ENCODE data around the gene PCDHA5.

DNA sequence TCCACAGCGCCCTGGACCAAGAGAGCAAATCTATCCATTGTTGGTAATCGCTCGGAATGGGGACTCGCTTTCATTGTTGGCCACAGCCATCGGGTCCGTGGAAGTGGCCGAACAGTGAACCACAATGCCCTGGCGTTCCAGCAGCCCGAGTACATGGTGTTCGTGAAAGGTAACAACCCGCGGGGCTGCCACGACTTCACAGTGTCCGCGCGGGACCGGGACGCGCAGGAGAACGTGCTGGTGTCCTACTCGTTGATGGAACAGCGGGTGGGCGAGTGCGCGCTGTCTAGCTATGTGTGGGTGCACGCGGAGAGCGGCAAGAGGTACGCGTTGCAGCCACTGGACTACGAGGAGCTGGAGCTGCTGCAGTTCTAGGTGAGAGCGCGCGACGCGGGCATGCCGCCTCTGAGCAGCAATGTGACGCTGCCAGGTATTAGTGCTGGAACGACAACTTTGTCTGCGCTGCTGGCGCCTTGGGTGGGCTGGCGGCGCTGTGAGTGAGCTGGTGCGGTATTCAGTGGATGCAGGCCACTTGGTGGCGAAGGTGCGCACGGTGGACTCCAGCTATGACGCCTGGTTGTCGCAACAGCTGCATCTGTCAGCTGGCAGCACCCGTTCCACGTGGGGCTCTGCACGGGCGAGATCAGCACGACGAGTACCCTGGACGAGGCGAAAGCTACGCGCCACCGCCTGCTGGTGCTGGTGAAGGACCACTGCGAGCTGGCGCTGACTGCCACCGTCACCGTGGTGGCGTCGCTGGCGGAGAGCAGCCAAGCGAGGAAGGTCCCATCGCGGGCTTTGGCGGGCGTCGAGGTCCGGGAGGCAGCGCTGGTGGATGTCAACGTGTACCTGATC lies 41.3 kb downstream of the PCDHA5 start:
- TF ChIP-seq, protein P1, sequence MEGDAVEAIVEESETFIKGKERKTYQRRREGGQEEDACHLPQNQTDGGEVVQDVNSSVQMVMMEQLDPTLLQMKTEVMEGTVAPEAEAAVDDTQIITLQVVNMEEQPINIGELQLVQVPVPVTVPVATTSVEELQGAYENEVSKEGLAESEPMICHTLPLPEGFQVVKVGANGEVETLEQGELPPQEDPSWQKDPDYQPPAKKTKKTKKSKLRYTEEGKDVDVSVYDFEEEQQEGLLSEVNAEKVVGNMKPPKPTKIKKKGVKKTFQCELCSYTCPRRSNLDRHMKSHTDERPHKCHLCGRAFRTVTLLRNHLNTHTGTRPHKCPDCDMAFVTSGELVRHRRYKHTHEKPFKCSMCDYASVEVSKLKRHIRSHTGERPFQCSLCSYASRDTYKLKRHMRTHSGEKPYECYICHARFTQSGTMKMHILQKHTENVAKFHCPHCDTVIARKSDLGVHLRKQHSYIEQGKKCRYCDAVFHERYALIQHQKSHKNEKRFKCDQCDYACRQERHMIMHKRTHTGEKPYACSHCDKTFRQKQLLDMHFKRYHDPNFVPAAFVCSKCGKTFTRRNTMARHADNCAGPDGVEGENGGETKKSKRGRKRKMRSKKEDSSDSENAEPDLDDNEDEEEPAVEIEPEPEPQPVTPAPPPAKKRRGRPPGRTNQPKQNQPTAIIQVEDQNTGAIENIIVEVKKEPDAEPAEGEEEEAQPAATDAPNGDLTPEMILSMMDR (conservative IDR thresholded peaks at IDR 0.05): no peak
- no peak for TF ChIP-seq ZFX (IDR thresholded peaks at IDR 0.05)
